Nephron progenitor cell (in vitro differentiated cells): ENCODE results near the gene SLC38A11.

ENCODE experiments used
- DNase-seq: peaks from one replicate; pipeline ENCODE4 v3.0.0; 2021
- H3K27ac Mint-ChIP-seq: 2 replicates; pipeline ENCODE4 v1.8.0; 2021; ENCODE audit warnings: mild to moderate bottlenecking, moderate library complexity, mixed read lengths
- H3K27me3 Mint-ChIP-seq: 2 replicates; pipeline ENCODE4 v1.8.0; 2021; ENCODE audit warnings: mild to moderate bottlenecking, low read depth, mixed read lengths; ENCODE audit not compliant: poor library complexity
- H3K36me3 Mint-ChIP-seq: 2 replicates; pipeline ENCODE4 v1.8.0; 2021; ENCODE audit warnings: low read depth, mixed read lengths
- H3K4me1 Mint-ChIP-seq: 2 replicates; pipeline ENCODE4 v1.8.0; 2021; ENCODE audit warnings: mixed read lengths
- H3K4me3 Mint-ChIP-seq: 2 replicates; pipeline ENCODE4 v1.8.0; 2021; ENCODE audit warnings: mild to moderate bottlenecking, moderate library complexity, mixed read lengths
- H3K9me3 Mint-ChIP-seq: 2 replicates; pipeline ENCODE4 v1.8.0; 2021; ENCODE audit warnings: mild to moderate bottlenecking, moderate library complexity, mixed read lengths
- TF ChIP-seq, protein P1 (sequence below): fragments of 200-600 bp; sonication (generic); IDR thresholded peaks from 2 replicates; pipeline ENCODE4 v1.5.0; 2021; ENCODE audit warnings: antibody characterized with exemption

Gene SLC38A11

DNA sequence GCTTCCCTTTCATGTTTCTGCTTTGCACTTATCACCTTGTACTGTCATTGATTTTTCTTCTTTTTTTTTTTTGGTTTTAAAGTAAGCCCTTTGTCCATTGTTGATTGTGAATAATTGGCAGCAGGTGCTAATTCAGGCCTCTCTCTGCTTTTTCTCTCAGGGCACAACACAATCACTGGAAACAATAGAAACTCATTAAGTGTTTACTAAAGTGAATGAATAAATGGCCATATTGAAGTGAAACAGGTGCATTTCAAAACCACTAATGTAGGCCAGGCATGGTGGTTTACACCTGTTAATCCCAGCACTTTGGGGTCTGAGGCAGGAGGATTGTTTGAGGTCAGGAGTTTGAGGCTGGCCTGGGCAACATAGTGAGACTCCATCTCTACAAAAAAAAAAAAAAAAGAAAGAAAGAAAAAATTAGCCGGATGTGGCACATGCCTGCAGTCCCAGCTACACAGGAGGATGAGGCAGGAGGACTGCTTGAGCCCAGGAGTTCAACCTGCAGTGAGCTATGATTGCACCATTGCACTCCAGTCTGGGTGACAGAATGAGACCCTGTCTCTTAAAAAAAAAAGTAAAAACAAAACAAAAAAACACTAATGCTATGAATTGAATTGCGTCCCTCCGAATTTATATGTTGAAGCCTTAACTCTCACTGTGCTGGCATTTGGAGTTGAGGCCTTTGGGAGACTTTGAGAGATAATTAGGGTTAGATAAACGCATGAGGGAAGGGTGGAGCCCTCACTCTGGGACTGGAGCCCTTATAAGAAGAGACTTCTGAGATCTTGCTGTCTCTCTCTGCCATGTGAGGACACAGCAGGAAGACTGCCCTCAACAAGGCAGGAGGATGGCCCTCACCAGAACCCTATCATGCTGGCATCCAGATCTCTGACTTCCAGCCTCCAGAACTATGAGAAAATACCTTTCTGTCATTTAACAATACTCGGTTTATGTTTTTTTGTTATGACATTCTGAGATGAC, 19.9 kb downstream of the SLC38A11 start:
- Mint-ChIP-seq H3K27me3 (peaks cover 6% of the 10 kb centered on the region), H3K36me3 (no peaks in the 10 kb centered on the region), H3K4me1 (no peaks in the 10 kb centered on the region), H3K4me3 (no peak overlapping the region), H3K27ac (no peak overlapping the region), H3K9me3 (no peaks in the 10 kb centered on the region)
- no peak for DNase-seq
- TF ChIP-seq, protein P1, sequence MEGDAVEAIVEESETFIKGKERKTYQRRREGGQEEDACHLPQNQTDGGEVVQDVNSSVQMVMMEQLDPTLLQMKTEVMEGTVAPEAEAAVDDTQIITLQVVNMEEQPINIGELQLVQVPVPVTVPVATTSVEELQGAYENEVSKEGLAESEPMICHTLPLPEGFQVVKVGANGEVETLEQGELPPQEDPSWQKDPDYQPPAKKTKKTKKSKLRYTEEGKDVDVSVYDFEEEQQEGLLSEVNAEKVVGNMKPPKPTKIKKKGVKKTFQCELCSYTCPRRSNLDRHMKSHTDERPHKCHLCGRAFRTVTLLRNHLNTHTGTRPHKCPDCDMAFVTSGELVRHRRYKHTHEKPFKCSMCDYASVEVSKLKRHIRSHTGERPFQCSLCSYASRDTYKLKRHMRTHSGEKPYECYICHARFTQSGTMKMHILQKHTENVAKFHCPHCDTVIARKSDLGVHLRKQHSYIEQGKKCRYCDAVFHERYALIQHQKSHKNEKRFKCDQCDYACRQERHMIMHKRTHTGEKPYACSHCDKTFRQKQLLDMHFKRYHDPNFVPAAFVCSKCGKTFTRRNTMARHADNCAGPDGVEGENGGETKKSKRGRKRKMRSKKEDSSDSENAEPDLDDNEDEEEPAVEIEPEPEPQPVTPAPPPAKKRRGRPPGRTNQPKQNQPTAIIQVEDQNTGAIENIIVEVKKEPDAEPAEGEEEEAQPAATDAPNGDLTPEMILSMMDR: no peak

DNA sequence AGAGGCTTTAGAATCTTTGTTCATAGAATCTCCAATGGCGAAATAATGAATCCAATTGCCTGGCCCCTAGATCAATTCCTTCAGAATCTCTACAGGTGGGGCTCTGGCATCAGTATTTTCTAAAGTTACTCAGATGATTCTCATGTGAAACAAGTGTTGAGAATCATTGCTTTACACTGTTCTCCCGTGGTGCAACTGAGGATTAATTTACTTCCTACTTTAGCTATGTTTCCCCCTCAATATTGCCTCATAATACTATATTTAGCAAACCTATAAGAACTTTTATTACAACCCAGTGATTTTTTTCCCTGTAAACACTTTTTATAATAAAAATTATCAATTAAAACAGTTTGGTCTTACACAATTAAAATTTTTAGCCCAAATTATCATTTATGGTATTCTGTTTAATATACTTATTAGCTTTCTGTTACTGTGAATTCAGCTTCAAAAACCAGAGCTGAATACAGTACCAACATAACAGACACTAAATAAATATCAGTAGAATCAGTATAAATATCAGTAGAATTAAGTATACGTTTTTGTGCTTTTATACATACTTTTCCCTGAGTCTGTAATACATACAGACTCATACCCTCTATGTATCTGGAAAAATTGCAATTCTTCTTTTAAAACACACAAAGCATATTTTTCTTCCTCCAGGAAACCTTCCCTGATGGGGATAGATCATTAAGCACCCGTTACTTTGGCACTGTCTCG, 20.8 kb downstream of the SLC38A11 start:
- no peak for DNase-seq
- Mint-ChIP-seq H3K9me3 (no peaks in the 10 kb centered on the region), H3K27me3 (peaks cover 9% of the 10 kb centered on the region), H3K36me3 (no peaks in the 10 kb centered on the region), H3K4me1 (no peaks in the 10 kb centered on the region), H3K27ac (no peak overlapping the region), H3K4me3 (no peak overlapping the region)
- TF ChIP-seq, protein P1: no peak

DNA sequence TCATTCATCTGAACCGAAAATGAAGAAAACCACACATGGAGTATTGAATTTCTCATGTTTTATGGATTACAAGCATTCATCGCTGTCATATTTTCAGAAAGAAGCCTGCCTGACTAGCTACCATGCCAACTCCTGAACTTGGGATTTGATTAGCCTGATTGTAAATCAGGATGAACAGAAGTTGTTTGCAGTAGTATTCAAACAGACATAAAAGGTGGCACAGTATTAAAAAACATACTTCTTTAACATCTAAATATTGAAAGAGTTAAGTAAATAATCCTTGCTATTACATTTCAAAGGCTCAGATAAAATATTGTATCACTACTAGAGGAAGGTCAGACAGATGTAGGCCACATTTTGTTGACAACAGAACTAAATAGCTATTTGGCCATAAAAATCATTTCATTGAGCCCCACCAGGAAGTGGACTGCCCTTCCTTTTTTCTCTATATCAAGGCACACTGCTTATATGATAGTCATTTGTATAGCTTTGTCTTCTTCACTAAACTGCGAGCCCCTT, 21.6 kb downstream of the SLC38A11 start:
- Mint-ChIP-seq H3K27ac (no peak overlapping the region), H3K4me1 (no peaks in the 10 kb centered on the region), H3K9me3 (no peaks in the 10 kb centered on the region), H3K4me3 (no peak overlapping the region), H3K27me3 (peaks cover 9% of the 10 kb centered on the region), H3K36me3 (no peaks in the 10 kb centered on the region)
- no peak for DNase-seq
- TF ChIP-seq, protein P1: no peak

DNA sequence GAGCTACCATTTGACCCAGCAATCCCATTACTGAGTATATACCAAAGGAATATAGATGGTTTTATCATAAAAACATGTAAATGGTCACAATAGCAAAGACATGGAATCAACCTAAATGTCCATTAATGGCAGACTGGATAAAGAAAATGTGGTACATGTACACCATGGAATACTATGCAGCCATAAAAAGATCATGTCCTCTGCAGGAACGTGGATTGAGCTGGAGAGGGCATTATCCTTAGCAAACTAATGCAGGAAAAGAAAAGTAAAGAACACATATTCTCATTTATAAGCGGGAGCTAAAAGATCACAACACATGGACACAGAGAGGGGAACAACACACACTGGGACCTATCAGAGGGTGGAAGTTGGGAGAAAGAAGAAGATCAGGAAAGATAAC, 22.9 kb downstream of the SLC38A11 start:
- Mint-ChIP-seq H3K27me3 (peaks cover 9% of the 10 kb centered on the region), H3K4me3 (no peak overlapping the region), H3K4me1 (no peaks in the 10 kb centered on the region), H3K36me3 (no peaks in the 10 kb centered on the region), H3K27ac (no peak overlapping the region), H3K9me3 (no peaks in the 10 kb centered on the region)
- TF ChIP-seq, protein P1: no peak
- no peak for DNase-seq

DNA sequence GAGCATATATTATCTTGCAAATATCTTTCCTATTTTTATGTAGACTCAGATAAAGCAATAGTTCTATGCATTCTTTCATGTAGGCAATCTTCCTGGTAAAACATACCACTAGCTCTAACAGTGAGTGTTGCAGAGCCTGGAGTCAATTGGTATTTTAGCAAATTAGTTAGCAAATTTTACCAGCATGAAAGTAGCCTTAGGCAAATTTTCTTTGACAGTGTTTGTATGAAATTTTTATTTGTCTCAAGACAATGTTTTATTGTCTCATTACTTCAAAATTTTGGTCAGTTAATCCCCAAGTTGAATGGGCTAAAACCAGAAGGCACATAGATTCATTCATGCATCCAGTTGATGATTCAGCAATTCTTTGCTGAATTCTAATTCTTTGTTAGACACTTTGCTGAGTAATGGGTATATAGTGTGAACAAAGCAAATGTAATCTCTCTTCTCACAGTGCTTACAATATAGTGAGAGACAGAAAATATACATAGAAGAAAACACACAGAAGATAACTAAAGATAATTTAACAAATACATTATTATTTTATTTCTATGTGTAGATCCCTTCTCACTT, 27.1 kb downstream of the SLC38A11 start:
- Mint-ChIP-seq H3K9me3 (no peaks in the 10 kb centered on the region), H3K27me3 (peaks cover 9% of the 10 kb centered on the region), H3K4me3 (no peak overlapping the region), H3K4me1 (no peaks in the 10 kb centered on the region), H3K27ac (no peak overlapping the region), H3K36me3 (no peaks in the 10 kb centered on the region)
- TF ChIP-seq, protein P1: no peak
- DNase-seq: no peak
